ENCODE results near the gene PTPN12.
"Not testable (repeated sequence)": the region's sequence is repeated elsewhere in the genome, so short reads cannot be mapped to it uniquely, and the experiment has no call there.

The PTPN12 gene

GRCh38 chr7:77537136-77537777, at the start of gene PTPN12:
TSS of gene PTPN12 (plus strand) at chr7:77537295. CDS start at chr7:77537547, 252 bp downstream.
- DNase-seq: peak; percentile 52

GRCh38 chr7:77488986-77489385, 48.1 kb upstream of the PTPN12 start:
- no peak for DNase-seq

GRCh38 chr7:77497079-77497478, 40.0 kb upstream of the PTPN12 start:
- no peak for DNase-seq

GRCh38 chr7:77498659-77499379, 38.3 kb upstream of the PTPN12 start:
- no peak for DNase-seq

GRCh38 chr7:77501192-77501515, 35.9 kb upstream of the PTPN12 start:
- DNase-seq: no peak

GRCh38 chr7:77504951-77505350, 32.1 kb upstream of the PTPN12 start:
- no peak for DNase-seq

GRCh38 chr7:77506899-77507298, 30.2 kb upstream of the PTPN12 start:
- DNase-seq: no peak

- DNase-seq: not testable (repeated sequence)
Observed at GRCh38 chr7:77513002-77513670, 24.0 kb upstream of the PTPN12 start.

- DNase-seq: no peak
Observed at GRCh38 chr7:77516085-77516484, 21.0 kb upstream of the PTPN12 start.

GRCh38 chr7:77520261-77520660, 16.8 kb upstream of the PTPN12 start:
- no peak for DNase-seq

GRCh38 chr7:77521537-77521936, 15.6 kb upstream of the PTPN12 start:
- not testable (repeated sequence) for DNase-seq

GRCh38 chr7:77524731-77525130, 12.4 kb upstream of the PTPN12 start:
- DNase-seq: no peak

GRCh38 chr7:77525231-77525630, 11.9 kb upstream of the PTPN12 start:
- DNase-seq: no peak

- no peak for DNase-seq
Observed at GRCh38 chr7:77528368-77528767, 8.7 kb upstream of the PTPN12 start.

GRCh38 chr7:77529279-77529678, 7.8 kb upstream of the PTPN12 start:
- no peak for DNase-seq

- DNase-seq: no peak
Observed at GRCh38 chr7:77531038-77531437, 6.1 kb upstream of the PTPN12 start.

- no peak for DNase-seq
Observed at GRCh38 chr7:77532247-77532646, 4.8 kb upstream of the PTPN12 start.

GRCh38 chr7:77532732-77533131, 4.4 kb upstream of the PTPN12 start:
- not testable (repeated sequence) for DNase-seq

GRCh38 chr7:77534046-77534445, 3.0 kb upstream of the PTPN12 start:
- not testable (repeated sequence) for DNase-seq

- DNase-seq: no peak
Observed at GRCh38 chr7:77536017-77536412, 1.1 kb upstream of the PTPN12 start.

GRCh38 chr7:77536413-77537135, 521 bp upstream of the PTPN12 start:
- peak; percentile 97 for DNase-seq

GRCh38 chr7:77537778-77538280, 734 bp downstream of the PTPN12 start:
- DNase-seq: peak; percentile 46
